Mesendoderm (in vitro differentiated cells): ENCODE data around the gene AGPAT1. TPM values are rescaled to one million over a fixed set of nuclear protein-coding genes. Genes with fewer than 3 reads are reported as not detected.

Experiments used
- DNase-seq: peaks from one replicate; pipeline ENCODE4 v3.0.0; 2013
- H2AK5ac ChIP-seq: 2 replicates; pipeline ENCODE4 v1.6.1; 2013; ENCODE audit warnings: low read length, inconsistent platforms
- H2BK120ac ChIP-seq: 2 replicates; pipeline ENCODE4 v1.6.1; 2013; ENCODE audit warnings: low read depth, mild to moderate bottlenecking, low read length, moderate library complexity, mixed read lengths
- H2BK15ac ChIP-seq: replicated peaks from 2 replicates; pipeline ENCODE4 v1.6.1; 2013; ENCODE audit warnings: low read depth, mild to moderate bottlenecking, moderate library complexity
- H2BK5ac ChIP-seq: 2 replicates; pipeline ENCODE4 v1.6.1; 2013; ENCODE audit warnings: low read length, inconsistent platforms
- H3K18ac ChIP-seq: 2 replicates; pipeline ENCODE4 v1.6.1; 2013; ENCODE audit warnings: mild to moderate bottlenecking, low read length, mixed read lengths
- H3K23ac ChIP-seq: one replicate; pipeline ENCODE4 v1.6.1; 2013; ENCODE audit warnings: low read length
- H3K27ac ChIP-seq: 2 replicates; pipeline ENCODE4 v1.5.1; 2013; ENCODE audit warnings: low read depth, mild to moderate bottlenecking, inconsistent platforms, low read length, moderate library complexity
- H3K27me3 ChIP-seq: 2 replicates; pipeline ENCODE4 v1.6.1; 2013; ENCODE audit warnings: low read length, control low read depth, mild to moderate bottlenecking, inconsistent platforms; ENCODE audit not compliant: insufficient read depth, poor library complexity
- H3K36me3 ChIP-seq: 2 replicates; pipeline ENCODE4 v1.6.1; 2013; ENCODE audit warnings: low read length, inconsistent platforms; ENCODE audit not compliant: control insufficient read depth, insufficient read depth
- H3K4ac ChIP-seq: one replicate; pipeline ENCODE4 v1.6.1; 2013; ENCODE audit warnings: low read depth, mild to moderate bottlenecking, low read length, moderate library complexity
- H3K4me1 ChIP-seq: 2 replicates; pipeline ENCODE4 v1.6.1; 2013; ENCODE audit warnings: low read depth, low read length, inconsistent platforms; ENCODE audit not compliant: control insufficient read depth
- H3K4me2 ChIP-seq: 2 replicates; pipeline ENCODE4 v1.6.1; 2013; ENCODE audit warnings: low read length
- H3K4me3 ChIP-seq: 2 replicates; pipeline ENCODE4 v1.5.1; 2013; ENCODE audit warnings: mild to moderate bottlenecking, low read length
- H3K56ac ChIP-seq: one replicate; pipeline ENCODE4 v1.6.1; 2013; ENCODE audit warnings: low read length
- H3K79me1 ChIP-seq: 2 replicates; pipeline ENCODE4 v1.6.1; 2013; ENCODE audit warnings: low read length, inconsistent platforms
- H3K79me2 ChIP-seq: 2 replicates; pipeline ENCODE4 v1.6.1; 2013; ENCODE audit warnings: mild to moderate bottlenecking, low read length; ENCODE audit not compliant: control insufficient read depth, insufficient read depth
- H3K9ac ChIP-seq: 2 replicates; pipeline ENCODE4 v1.6.1; 2013; ENCODE audit warnings: low read length, inconsistent platforms
- H4K5ac ChIP-seq: one replicate; pipeline ENCODE4 v1.6.1; 2013; ENCODE audit warnings: low read length
- H4K8ac ChIP-seq: one replicate; pipeline ENCODE4 v1.6.1; 2013; ENCODE audit warnings: low read depth, mild to moderate bottlenecking, control low read depth, low read length, moderate library complexity
- WGBS: extraction: QIAGEN DNeasy Blood & Tissue Kit; methylation state at CpG from one replicate; pipeline ENCODE4 v1.1.7; 2013; ENCODE audit warnings: low lambda C conversion rate, missing lambda C conversion rate; ENCODE audit not compliant: insufficient coverage; ENCODE audit errors: extremely low coverage; 5-methylcytosine and 5-hydroxymethylcytosine counted together
- polyA plus RNA-seq, 2 experiments: library from polyadenylated mRNA; stranded (reverse); fragments of 200-250 nt; gene quantifications; one replicate each; pipeline ENCODE4 v1.2.3, GENCODE V29; 2013

Gene AGPAT1, protein sequence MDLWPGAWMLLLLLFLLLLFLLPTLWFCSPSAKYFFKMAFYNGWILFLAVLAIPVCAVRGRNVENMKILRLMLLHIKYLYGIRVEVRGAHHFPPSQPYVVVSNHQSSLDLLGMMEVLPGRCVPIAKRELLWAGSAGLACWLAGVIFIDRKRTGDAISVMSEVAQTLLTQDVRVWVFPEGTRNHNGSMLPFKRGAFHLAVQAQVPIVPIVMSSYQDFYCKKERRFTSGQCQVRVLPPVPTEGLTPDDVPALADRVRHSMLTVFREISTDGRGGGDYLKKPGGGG
- 55.5 TPM for polyA plus RNA-seq (2013, experiment 1 of 2)
- 53.7 TPM for polyA plus RNA-seq (2013, experiment 2 of 2)

- peak within 1 kb of the TSS; percentile 88 for H3K9ac ChIP-seq
- no peaks in the 10 kb centered on the region for H3K27me3 ChIP-seq
- H3K4me3 ChIP-seq: peak within 1 kb of the TSS; percentile 44
- H3K18ac ChIP-seq: peak within 1 kb of the TSS; percentile 89
- H2BK5ac ChIP-seq: peak within 1 kb of the TSS; percentile 27
- H2BK120ac ChIP-seq: no peak within 1 kb of the TSS
- H3K27ac ChIP-seq: peak within 1 kb of the TSS; percentile 89
- peak within 1 kb of the TSS; percentile 90 for H3K4me2 ChIP-seq
- peak; percentile 98 for DNase-seq
- H4K8ac ChIP-seq: no peak within 1 kb of the TSS
- H2AK5ac ChIP-seq: peak within 1 kb of the TSS; percentile 97
- H3K4me1 ChIP-seq: peaks cover 17% of the 10 kb centered on the region
- H4K5ac ChIP-seq: peak within 1 kb of the TSS; percentile 68
- peaks cover 37% of the 10 kb centered on the region for H3K79me2 ChIP-seq
- WGBS: no CpG with 5 or more reads among the region's 27 CpGs
- no peak within 1 kb of the TSS for H3K23ac ChIP-seq
- H2BK15ac ChIP-seq: no peak within 1 kb of the TSS
- peaks cover 27% of the 10 kb centered on the region for H3K79me1 ChIP-seq
- peak within 1 kb of the TSS; percentile 98 for H3K56ac ChIP-seq
- peaks cover 1% of the 10 kb centered on the region for H3K36me3 ChIP-seq
- peak within 1 kb of the TSS; percentile 73 for H3K4ac ChIP-seq
Observed at GRCh38 chr6:32175711-32176475, at the start of gene AGPAT1. Gene AGPAT1, minus strand, starts transcription at chr6:32176084. Its CDS starts 4,588 bp downstream, at chr6:32171496.

DNA sequence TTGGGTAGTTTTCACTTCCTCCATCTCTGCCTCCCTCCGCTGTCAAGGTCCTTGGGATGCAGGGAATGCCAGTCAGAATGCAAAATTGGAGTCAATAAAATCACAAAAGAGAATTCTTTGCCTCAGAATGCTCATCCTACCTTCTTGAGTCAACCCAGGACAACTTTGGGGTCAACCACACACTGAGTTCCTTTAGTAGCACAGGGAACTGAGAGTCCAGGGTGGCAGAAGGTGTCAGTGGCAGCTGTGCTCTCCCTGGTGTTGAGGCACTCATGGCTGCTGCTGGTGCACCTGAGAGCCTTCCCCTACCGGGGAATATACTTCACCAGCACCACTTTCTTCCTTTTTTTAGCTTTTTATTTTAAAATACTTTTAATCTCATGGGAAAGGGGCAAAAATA lies 48.8 kb upstream of the AGPAT1 start:
- no peak overlapping the region for H3K56ac ChIP-seq
- H3K4me1 ChIP-seq: no peaks in the 10 kb centered on the region
- no peak overlapping the region for H2BK5ac ChIP-seq
- H4K5ac ChIP-seq: no peak overlapping the region
- H2AK5ac ChIP-seq: no peak overlapping the region
- no CpG with 5 or more reads among the region's 2 CpGs for WGBS
- H3K23ac ChIP-seq: no peak overlapping the region
- H3K79me1 ChIP-seq: no peaks in the 10 kb centered on the region
- H2BK120ac ChIP-seq: no peak overlapping the region
- no peak overlapping the region for H3K27ac ChIP-seq
- no peak overlapping the region for H2BK15ac ChIP-seq
- H3K4me2 ChIP-seq: no peak overlapping the region
- H3K36me3 ChIP-seq: no peaks in the 10 kb centered on the region
- H4K8ac ChIP-seq: no peak overlapping the region
- H3K79me2 ChIP-seq: no peaks in the 10 kb centered on the region
- no peak overlapping the region for H3K4ac ChIP-seq
- no peak overlapping the region for H3K4me3 ChIP-seq
- no peak overlapping the region for H3K9ac ChIP-seq
- H3K27me3 ChIP-seq: no peaks in the 10 kb centered on the region
- DNase-seq: no peak
- no peak overlapping the region for H3K18ac ChIP-seq

- Histone ChIP-seq H2BK15ac (no peak within 1 kb of the TSS), H4K5ac (no peak within 1 kb of the TSS), H3K18ac (no peak within 1 kb of the TSS), H4K8ac (no peak within 1 kb of the TSS), H3K27ac (no peak within 1 kb of the TSS), H3K4ac (no peak within 1 kb of the TSS), H3K4me1 (no peaks in the 10 kb centered on the region), H3K23ac (no peak within 1 kb of the TSS), H3K9ac (no peak within 1 kb of the TSS), H3K79me2 (no peaks in the 10 kb centered on the region), H3K56ac (no peak within 1 kb of the TSS), H2AK5ac (no peak within 1 kb of the TSS), H3K36me3 (no peaks in the 10 kb centered on the region), H3K79me1 (no peaks in the 10 kb centered on the region), H3K27me3 (no peaks in the 10 kb centered on the region), H3K4me3 (no peak within 1 kb of the TSS), H3K4me2 (no peak within 1 kb of the TSS), H2BK120ac (no peak within 1 kb of the TSS), H2BK5ac (no peak within 1 kb of the TSS)
- no peak for DNase-seq
- no CpG with 5 or more reads among the region's 20 CpGs for WGBS
Observed at GRCh38 chr6:32223258-32224235, 47.7 kb upstream of the AGPAT1 start, which contains the start of gene NOTCH4. Gene NOTCH4, minus strand, starts transcription at chr6:32224067. Its CDS starts 139 bp downstream, at chr6:32223928.

GRCh38 chr6:32222333-32223230 lies 46.7 kb upstream of the AGPAT1 start:
- H3K36me3 ChIP-seq: no peaks in the 10 kb centered on the region
- no peak overlapping the region for H4K5ac ChIP-seq
- H3K4me1 ChIP-seq: no peaks in the 10 kb centered on the region
- no peak for DNase-seq
- H2BK15ac ChIP-seq: no peak overlapping the region
- H3K27me3 ChIP-seq: no peaks in the 10 kb centered on the region
- H3K4me2 ChIP-seq: no peak overlapping the region
- no peaks in the 10 kb centered on the region for H3K79me1 ChIP-seq
- H2BK5ac ChIP-seq: no peak overlapping the region
- WGBS: no CpG with 5 or more reads among the region's 8 CpGs
- no peak overlapping the region for H3K27ac ChIP-seq
- no peak overlapping the region for H2AK5ac ChIP-seq
- H3K23ac ChIP-seq: no peak overlapping the region
- H2BK120ac ChIP-seq: no peak overlapping the region
- no peak overlapping the region for H3K4me3 ChIP-seq
- H3K56ac ChIP-seq: no peak overlapping the region
- no peak overlapping the region for H3K9ac ChIP-seq
- no peak overlapping the region for H3K18ac ChIP-seq
- H3K79me2 ChIP-seq: no peaks in the 10 kb centered on the region
- H3K4ac ChIP-seq: no peak overlapping the region
- no peak overlapping the region for H4K8ac ChIP-seq

DNA sequence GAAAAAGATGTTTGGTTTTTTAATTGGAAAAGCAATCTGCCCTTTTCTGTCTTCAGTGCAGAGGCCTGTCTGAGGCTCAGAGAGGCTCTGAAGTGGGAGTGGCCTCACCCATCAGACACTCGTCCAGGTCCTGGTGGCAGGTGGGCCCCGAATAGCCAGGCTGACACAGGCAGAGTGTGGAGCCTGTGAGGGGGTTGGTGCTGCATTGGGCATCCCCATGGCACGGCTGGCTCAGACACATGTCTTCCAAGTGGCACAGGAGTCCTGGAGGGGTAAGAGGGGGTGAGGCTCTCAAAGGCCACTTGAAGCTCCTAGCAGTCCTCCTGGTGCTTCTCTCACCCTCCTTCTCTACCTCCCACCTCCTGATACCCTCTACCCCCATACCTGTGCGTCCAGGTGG lies 44.1 kb upstream of the AGPAT1 start:
- H2AK5ac ChIP-seq: no peak overlapping the region
- no peak overlapping the region for H3K4me3 ChIP-seq
- H3K23ac ChIP-seq: no peak overlapping the region
- H2BK15ac ChIP-seq: no peak overlapping the region
- no peak overlapping the region for H2BK5ac ChIP-seq
- no peak for DNase-seq
- no peak overlapping the region for H2BK120ac ChIP-seq
- H3K56ac ChIP-seq: no peak overlapping the region
- H3K4ac ChIP-seq: no peak overlapping the region
- no peak overlapping the region for H4K5ac ChIP-seq
- no peak overlapping the region for H3K9ac ChIP-seq
- no peak overlapping the region for H3K27ac ChIP-seq
- no peak overlapping the region for H3K18ac ChIP-seq
- no CpG with 5 or more reads among the region's 4 CpGs for WGBS
- no peaks in the 10 kb centered on the region for H3K79me2 ChIP-seq
- H3K79me1 ChIP-seq: no peaks in the 10 kb centered on the region
- no peak overlapping the region for H3K4me2 ChIP-seq
- H3K27me3 ChIP-seq: no peaks in the 10 kb centered on the region
- no peaks in the 10 kb centered on the region for H3K4me1 ChIP-seq
- H3K36me3 ChIP-seq: no peaks in the 10 kb centered on the region
- H4K8ac ChIP-seq: no peak overlapping the region
